HL-60 (cell line): ENCODE data around the gene DUSP5.

Source experiments
- DNase-seq, 2 experiments: peaks; one replicate each; pipeline ENCODE4 v3.0.0-alpha.2; 2010 to 2020; ENCODE audit warnings: low read depth in 1 of 2, low spot score in 1 of 2
- H3K27ac ChIP-seq: fragments of 250-450 bp; sonication (Bioruptor Pico); replicated peaks from 2 replicates; pipeline ENCODE4 v1.5.1; 2020; ENCODE audit warnings: mild to moderate bottlenecking, moderate library complexity
- H3K27me3 ChIP-seq: fragments of 250-450 bp; sonication (Bioruptor Pico); 2 replicates; pipeline ENCODE4 v1.5.1; 2021; ENCODE audit warnings: mild to moderate bottlenecking, moderate library complexity; ENCODE audit not compliant: insufficient read depth, poor library complexity, severe bottlenecking
- H3K4me3 ChIP-seq: replicated peaks from 2 replicates; pipeline ENCODE4 v1.5.1; 2011; ENCODE audit warnings: mild to moderate bottlenecking, control low read depth, low read length; ENCODE audit not compliant: insufficient read depth
- GABPA ChIP-seq: IDR thresholded peaks from 2 replicates; pipeline ENCODE4 v1.6.1; 2012; ENCODE audit warnings: low read depth
- POLR2AphosphoS5 ChIP-seq: IDR thresholded peaks from 2 replicates; pipeline ENCODE4 v1.6.1; 2012; ENCODE audit warnings: low read depth
- SPI1 ChIP-seq: IDR thresholded peaks from 2 replicates; pipeline ENCODE4 v1.6.1; 2012; ENCODE audit warnings: low read depth, mild to moderate bottlenecking, borderline replicate concordance
- TF ChIP-seq, protein P1 (sequence below): IDR thresholded peaks from one replicate; pipeline ENCODE4 v1.5.1; 2011; ENCODE audit warnings: low read length, control low read depth, inconsistent platforms; ENCODE audit not compliant: insufficient read depth
- TF ChIP-seq, protein P2 (sequence below): IDR thresholded peaks from 2 replicates; pipeline ENCODE4 v1.6.1; 2012; ENCODE audit warnings: low read depth; ENCODE audit not compliant: insufficient replicate concordance

Gene DUSP5

DNA sequence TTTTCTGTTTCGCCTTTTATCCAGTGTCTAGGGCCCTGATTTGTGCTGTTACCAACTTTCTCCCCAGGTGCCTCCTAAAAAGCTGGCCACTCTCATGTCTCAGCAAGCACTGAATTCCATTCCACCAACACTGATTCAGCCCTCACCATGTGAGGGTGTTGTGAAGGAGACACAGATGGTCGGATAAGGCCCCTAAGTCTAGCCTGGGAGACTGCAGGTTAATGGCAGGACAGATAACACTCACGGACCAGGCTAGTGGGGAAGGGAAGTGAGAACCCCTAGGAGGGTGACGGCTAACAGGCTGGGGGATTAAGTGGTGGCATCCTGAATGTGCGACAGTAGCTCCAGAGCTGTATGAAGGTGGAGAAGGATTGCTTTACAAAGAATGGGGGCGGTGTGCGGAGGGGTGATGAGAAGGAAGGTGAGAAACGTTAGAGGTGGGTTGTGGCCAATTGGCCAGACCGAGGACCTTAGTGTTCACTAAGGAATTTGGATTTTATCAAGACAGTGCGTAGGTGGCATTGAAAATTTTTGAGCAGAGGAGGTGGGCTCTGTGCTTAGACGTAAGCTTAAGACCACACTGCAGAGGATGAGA, 3.8 kb upstream of the DUSP5 start:
- TF ChIP-seq POLR2AphosphoS5 (no peak), SPI1 (no peak), GABPA (no peak)
- TF ChIP-seq, protein P1, sequence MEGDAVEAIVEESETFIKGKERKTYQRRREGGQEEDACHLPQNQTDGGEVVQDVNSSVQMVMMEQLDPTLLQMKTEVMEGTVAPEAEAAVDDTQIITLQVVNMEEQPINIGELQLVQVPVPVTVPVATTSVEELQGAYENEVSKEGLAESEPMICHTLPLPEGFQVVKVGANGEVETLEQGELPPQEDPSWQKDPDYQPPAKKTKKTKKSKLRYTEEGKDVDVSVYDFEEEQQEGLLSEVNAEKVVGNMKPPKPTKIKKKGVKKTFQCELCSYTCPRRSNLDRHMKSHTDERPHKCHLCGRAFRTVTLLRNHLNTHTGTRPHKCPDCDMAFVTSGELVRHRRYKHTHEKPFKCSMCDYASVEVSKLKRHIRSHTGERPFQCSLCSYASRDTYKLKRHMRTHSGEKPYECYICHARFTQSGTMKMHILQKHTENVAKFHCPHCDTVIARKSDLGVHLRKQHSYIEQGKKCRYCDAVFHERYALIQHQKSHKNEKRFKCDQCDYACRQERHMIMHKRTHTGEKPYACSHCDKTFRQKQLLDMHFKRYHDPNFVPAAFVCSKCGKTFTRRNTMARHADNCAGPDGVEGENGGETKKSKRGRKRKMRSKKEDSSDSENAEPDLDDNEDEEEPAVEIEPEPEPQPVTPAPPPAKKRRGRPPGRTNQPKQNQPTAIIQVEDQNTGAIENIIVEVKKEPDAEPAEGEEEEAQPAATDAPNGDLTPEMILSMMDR, result no peak
- TF ChIP-seq, protein P2, sequence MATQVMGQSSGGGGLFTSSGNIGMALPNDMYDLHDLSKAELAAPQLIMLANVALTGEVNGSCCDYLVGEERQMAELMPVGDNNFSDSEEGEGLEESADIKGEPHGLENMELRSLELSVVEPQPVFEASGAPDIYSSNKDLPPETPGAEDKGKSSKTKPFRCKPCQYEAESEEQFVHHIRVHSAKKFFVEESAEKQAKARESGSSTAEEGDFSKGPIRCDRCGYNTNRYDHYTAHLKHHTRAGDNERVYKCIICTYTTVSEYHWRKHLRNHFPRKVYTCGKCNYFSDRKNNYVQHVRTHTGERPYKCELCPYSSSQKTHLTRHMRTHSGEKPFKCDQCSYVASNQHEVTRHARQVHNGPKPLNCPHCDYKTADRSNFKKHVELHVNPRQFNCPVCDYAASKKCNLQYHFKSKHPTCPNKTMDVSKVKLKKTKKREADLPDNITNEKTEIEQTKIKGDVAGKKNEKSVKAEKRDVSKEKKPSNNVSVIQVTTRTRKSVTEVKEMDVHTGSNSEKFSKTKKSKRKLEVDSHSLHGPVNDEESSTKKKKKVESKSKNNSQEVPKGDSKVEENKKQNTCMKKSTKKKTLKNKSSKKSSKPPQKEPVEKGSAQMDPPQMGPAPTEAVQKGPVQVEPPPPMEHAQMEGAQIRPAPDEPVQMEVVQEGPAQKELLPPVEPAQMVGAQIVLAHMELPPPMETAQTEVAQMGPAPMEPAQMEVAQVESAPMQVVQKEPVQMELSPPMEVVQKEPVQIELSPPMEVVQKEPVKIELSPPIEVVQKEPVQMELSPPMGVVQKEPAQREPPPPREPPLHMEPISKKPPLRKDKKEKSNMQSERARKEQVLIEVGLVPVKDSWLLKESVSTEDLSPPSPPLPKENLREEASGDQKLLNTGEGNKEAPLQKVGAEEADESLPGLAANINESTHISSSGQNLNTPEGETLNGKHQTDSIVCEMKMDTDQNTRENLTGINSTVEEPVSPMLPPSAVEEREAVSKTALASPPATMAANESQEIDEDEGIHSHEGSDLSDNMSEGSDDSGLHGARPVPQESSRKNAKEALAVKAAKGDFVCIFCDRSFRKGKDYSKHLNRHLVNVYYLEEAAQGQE, result no peak
- Histone ChIP-seq H3K27me3 (no peaks in the 10 kb centered on the region), H3K4me3 (no peak overlapping the region), H3K27ac (no peak overlapping the region)
- DNase-seq, result no peak

DNA sequence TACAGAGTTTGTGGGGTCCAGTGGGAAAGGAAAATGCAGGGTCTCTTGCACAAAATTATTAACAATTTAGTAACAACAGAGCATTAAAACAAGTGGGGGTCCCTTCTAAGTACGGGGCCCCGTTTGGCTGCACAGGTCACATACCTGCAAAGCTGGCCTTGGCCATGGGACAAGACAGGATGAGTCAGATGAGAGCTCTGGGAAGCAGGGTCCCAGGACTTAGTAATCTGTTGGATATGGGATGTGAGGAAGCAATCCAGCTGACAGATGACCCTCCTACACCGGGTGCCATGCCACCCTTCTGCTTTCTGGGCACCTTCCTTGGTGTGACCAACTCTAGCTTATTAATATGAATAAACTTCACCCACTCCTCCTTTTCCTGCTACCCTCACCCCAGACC, 3.2 kb upstream of the DUSP5 start:
- Histone ChIP-seq H3K27ac (no peak overlapping the region), H3K27me3 (no peaks in the 10 kb centered on the region), H3K4me3 (no peak overlapping the region)
- TF ChIP-seq POLR2AphosphoS5 (no peak), SPI1 (no peak), GABPA (no peak)
- TF ChIP-seq, protein P1, result no peak
- TF ChIP-seq, protein P2, result no peak
- DNase-seq, result no peak

DNA sequence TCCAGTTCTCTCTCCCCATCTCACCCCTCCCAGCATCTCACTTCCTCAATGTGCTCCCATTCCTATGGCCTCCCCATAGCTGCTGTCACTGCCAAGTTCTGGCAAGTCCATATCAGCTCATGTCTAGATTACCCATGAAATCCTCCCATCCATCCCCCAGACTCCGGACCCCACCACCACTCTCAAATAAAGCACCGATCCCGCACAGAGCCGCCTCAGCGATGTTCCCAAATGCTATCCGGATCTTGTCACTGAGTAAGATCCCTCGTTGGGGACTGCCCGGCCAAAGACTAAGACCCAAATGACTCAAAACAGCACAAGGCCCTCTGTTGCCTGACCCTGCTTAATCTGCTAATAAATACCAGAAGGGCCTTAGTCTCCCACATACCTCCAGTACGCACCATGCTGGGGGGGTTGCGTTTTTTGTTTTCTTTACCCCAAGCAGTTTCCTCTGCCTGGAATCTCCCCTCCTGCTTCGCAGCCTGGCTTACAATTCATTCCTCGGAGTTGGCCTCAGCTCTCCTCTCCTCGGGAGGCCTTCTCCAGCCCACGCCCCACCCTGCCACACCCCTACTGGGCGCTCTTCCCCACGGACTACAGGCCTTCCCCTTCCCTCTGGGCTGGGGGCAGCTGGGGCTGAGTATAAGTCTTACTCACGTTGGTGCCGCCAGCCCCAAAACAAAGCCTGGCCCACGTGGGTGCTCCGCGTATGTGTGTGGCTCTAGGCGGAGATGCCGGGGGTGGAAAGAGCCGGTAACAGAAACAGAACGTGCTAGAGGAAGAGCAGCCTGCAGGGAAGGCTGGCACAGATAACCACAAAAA, 1.8 kb upstream of the DUSP5 start:
- H3K4me3 ChIP-seq, result no peak overlapping the region
- no peaks in the 10 kb centered on the region for H3K27me3 ChIP-seq
- no peak overlapping the region for H3K27ac ChIP-seq
- DNase-seq, result no peak
- TF ChIP-seq SPI1 (no peak), POLR2AphosphoS5 (no peak), GABPA (no peak)
- TF ChIP-seq, protein P2, result no peak
- TF ChIP-seq, protein P1, result no peak
